ENCODE data around the gene SIN3A. TPM values are rescaled to one million over a fixed set of nuclear protein-coding genes. Genes with fewer than 3 reads are reported as not detected.

The SIN3A gene
- total and polyA plus RNA-seq, 9 of the 15 experiments (the other 6 are each of a cell fraction or from before 2014, with no cell fraction given) = 11.1 to 70.3 (median 25.3) TPM

DNA sequence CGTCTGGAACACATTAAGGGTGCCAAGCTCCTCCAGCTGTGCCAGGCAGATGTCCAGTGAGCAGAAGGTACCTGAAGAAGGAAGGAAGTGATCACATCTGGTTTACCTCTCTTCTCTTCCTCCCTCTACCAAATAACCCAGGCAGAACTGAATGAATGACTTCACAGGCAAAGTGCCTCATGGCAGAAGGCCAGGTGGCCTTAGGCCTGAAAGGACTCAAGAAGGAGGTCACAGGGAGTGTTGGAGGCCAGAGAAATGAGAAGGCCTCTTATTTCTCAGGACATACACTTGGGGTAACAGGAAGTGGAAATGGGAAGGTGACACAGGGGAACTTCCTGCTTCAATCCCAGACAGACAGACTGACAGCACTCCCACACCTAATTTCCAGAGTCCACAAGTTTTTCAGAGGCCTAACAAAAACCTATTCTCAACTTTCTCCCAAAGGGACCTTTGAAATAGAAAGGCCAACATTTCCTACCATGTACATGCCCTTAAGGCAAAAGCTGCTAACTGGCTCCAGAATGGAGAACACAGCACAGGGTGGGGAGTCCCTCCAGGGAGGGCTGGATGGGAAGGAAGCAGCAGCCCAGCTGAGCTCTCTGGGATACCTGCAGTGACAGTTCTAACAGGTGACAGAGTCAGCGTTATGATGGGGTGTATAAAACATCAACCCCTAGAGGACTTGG is 17.6 kb upstream of the SIN3A start:
- Histone ChIP-seq H4K20me1 (replicated peaks; ENCODE audit: control insufficient read depth, insufficient read depth, low read length) (no peaks in the 10 kb centered on the region), H3K4me3 (no peak overlapping the region), H2AFZ (ENCODE audit: low read depth, low read length) (no peak overlapping the region), H3K9me3 (replicated peaks; ENCODE audit: control insufficient read depth, insufficient read depth, low read depth, low read length) (no peaks in the 10 kb centered on the region), H3K4me2 (ENCODE audit: insufficient read depth, low read length) (no peak overlapping the region), H3K27me3 (ENCODE audit: control insufficient read depth in 2 of 2, insufficient read depth in 2 of 2, low read length in 2 of 2) (no peaks in the 10 kb centered on the region), H3K79me2 (ENCODE audit: control insufficient read depth, insufficient read depth, low read length) (no peaks in the 10 kb centered on the region), H3K27ac (ENCODE audit: extremely low read depth, low read depth, low read length) (no peak overlapping the region), H3K4me1 (replicated peaks in 1 of 2; ENCODE audit: control insufficient read depth in 2 of 2, insufficient read depth in 2 of 2, low read length in 2 of 2) (no peaks in the 10 kb centered on the region), H3K9ac (ENCODE audit: insufficient read depth in 1 of 2, low read depth in 2 of 2, low read length in 2 of 2) (no peak overlapping the region; a peak in 1 of 4 replicates), H3K36me3 (ENCODE audit: control insufficient read depth, insufficient read depth, low read length) (peaks cover 54% of the 10 kb centered on the region; the same call in 2 of the 3 replicates), H3K9me1 (ENCODE audit: control insufficient read depth, insufficient read depth, low read length) (no peaks in the 10 kb centered on the region)
- no TSS peak for BruUV-seq (replicated peaks)
- no peak for ATAC-seq
- in situ Hi-C loops (cut with MboI) (no loop called here), intact Hi-C loops (cut with micrococcal nuclease) (no loop called here)
- TF ChIP-seq DNMT1 (IDR thresholded peaks at IDR 0.05) (no peak), SAFB2 (IDR thresholded peaks at IDR 0.05; ENCODE audit: borderline replicate concordance, low read depth, low read length, severe bottlenecking) (no peak), FOXA3 (CRISPR knock-in tag; conservative IDR thresholded peaks at IDR 0.05 in 1 of 2, IDR thresholded peaks at IDR 0.05 in 1 of 2) (no peak)
- 60% methylated on average over 2 of the region's 2 CpGs for WGBS (ENCODE audit: insufficient coverage, low coverage, missing lambda C conversion rate)
- no peak for FAIRE-seq
- CTCF ChIA-PET (ENCODE audit: low intra/inter-chr PET ratio) = no interaction called here
- no peak for DNase-seq (ENCODE audit: extremely low read depth in 1 of 4, low spot score in 3 of 4)
- POLR2A ChIA-PET = interaction anchor here (0.6 to 1.2 kb wide), 2 partner anchors 12 to 110 kb away, joined by 3 read pairs; no protein-coding TSS in a partner anchor

DNA sequence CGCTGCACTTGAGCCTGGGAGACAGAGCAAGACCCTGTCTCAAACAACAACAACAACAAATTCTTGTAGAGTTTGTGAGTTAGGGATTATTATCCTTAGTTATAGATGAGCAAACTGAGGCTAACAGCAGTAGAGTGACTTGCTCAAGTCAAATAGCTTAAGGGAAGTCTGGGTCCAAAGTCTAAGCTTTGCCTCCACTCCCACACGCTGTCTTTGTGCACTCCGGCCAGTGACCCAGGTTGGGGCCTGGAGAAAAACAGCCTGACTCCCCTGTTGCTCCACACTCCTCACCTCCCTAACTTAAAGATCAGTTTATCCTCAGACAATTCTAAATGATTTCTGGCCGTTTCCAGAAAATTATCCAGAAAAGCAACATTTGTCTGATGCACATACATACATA is 9.2 kb upstream of the SIN3A start:
- Histone ChIP-seq H3K9me3 (replicated peaks; ENCODE audit: control insufficient read depth, insufficient read depth, low read depth, low read length) (no peaks in the 10 kb centered on the region), H3K79me2 (ENCODE audit: control insufficient read depth, insufficient read depth, low read length) (no peaks in the 10 kb centered on the region; the same call in 1 of the 3 replicates), H3K27ac (ENCODE audit: extremely low read depth, low read depth, low read length) (no peak overlapping the region), H3K4me2 (ENCODE audit: insufficient read depth, low read length) (no peak overlapping the region), H3K4me1 (replicated peaks in 1 of 2; ENCODE audit: control insufficient read depth in 2 of 2, insufficient read depth in 2 of 2, low read length in 2 of 2) (peaks cover 5 to 8% of the 10 kb centered on the region in 2 experiments; a peak in 3 of 5 replicates), H2AFZ (ENCODE audit: low read depth, low read length) (no peak overlapping the region), H3K9me1 (ENCODE audit: control insufficient read depth, insufficient read depth, low read length) (no peaks in the 10 kb centered on the region), H3K36me3 (ENCODE audit: control insufficient read depth, insufficient read depth, low read length) (0 out of 3 replicates have a peak, but pooled peaks cover under 1% of the 10 kb centered on the region), H3K9ac (ENCODE audit: insufficient read depth in 1 of 2, low read depth in 2 of 2, low read length in 2 of 2) (no peak overlapping the region), H3K4me3 (no peak overlapping the region), H4K20me1 (replicated peaks; ENCODE audit: control insufficient read depth, insufficient read depth, low read length) (no peaks in the 10 kb centered on the region), H3K27me3 (ENCODE audit: control insufficient read depth in 2 of 2, insufficient read depth in 2 of 2, low read length in 2 of 2) (no peaks in the 10 kb centered on the region)
- intact Hi-C loops (cut with micrococcal nuclease) = no loop called here
- in situ Hi-C loops (cut with MboI) = no loop called here
- no TSS peak for BruUV-seq (replicated peaks)
- CTCF ChIA-PET (ENCODE audit: low intra/inter-chr PET ratio) = no interaction called here
- no peak for FAIRE-seq
- ATAC-seq = no peak
- WGBS (ENCODE audit: insufficient coverage, low coverage, missing lambda C conversion rate) = 49% methylated on average over 4 of the region's 4 CpGs
- POLR2A ChIA-PET = no interaction called here
- DNase-seq (ENCODE audit: extremely low read depth in 1 of 4, low spot score in 3 of 4) = no peak
- no peak for TF ChIP-seq ZNF175 (CRISPR knock-in tag; IDR thresholded peaks at IDR 0.05; ENCODE audit: low read depth)
- TF ChIP-seq PYGO2 (tag; IDR thresholded peaks at IDR 0.05) = no peak
- no peak for TF ChIP-seq SIRT6 (IDR thresholded peaks at IDR 0.05; ENCODE audit: low read depth, low read length)
- TF ChIP-seq, protein P1, sequence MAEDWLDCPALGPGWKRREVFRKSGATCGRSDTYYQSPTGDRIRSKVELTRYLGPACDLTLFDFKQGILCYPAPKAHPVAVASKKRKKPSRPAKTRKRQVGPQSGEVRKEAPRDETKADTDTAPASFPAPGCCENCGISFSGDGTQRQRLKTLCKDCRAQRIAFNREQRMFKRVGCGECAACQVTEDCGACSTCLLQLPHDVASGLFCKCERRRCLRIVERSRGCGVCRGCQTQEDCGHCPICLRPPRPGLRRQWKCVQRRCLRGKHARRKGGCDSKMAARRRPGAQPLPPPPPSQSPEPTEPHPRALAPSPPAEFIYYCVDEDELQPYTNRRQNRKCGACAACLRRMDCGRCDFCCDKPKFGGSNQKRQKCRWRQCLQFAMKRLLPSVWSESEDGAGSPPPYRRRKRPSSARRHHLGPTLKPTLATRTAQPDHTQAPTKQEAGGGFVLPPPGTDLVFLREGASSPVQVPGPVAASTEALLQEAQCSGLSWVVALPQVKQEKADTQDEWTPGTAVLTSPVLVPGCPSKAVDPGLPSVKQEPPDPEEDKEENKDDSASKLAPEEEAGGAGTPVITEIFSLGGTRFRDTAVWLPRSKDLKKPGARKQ (CRISPR knock-in tag; IDR thresholded peaks at IDR 0.05) = no peak
- no peak for TF ChIP-seq CBFB (CRISPR knock-in tag; IDR thresholded peaks at IDR 0.05)
- TF ChIP-seq FOSL1 (tag; conservative IDR thresholded peaks at IDR 0.05) = no peak
- no peak for TF ChIP-seq HMBOX1 (IDR thresholded peaks at IDR 0.05)
- TF ChIP-seq SPI1 (IDR thresholded peaks at IDR 0.05; ENCODE audit: borderline replicate concordance, low read depth, low read length) = no peak
- TF ChIP-seq SRSF3 (IDR thresholded peaks at IDR 0.05; ENCODE audit: insufficient read depth, low read length) = no peak
- TF ChIP-seq ZC3H8 (IDR thresholded peaks at IDR 0.05) = no peak
- no peak for TF ChIP-seq HOXB6 (CRISPR knock-in tag; IDR thresholded peaks at IDR 0.05; ENCODE audit: borderline replicate concordance)

All from K562 (cell line).